GM12878 (cell line): ENCODE data around the gene MPC1. TPM values are rescaled to one million over a fixed set of nuclear protein-coding genes. Genes with fewer than 3 reads are reported as not detected.

Experiments used
- ATAC-seq: fragments of 200-7000 bp; cut with Tn5 transposase; 3 replicates; pipeline ENCODE4 v1.9.1; 2020; ENCODE audit warnings: mild to moderate bottlenecking, moderate library complexity
- BruUV-seq: library from RNA; stranded (reverse); fragments of 400-500 nt; replicated peaks from 2 replicates; lab custom pipeline; 2021; lab: Mats Ljungman, UMichigan
- CTCF ChIA-PET: fragments of 300-600 bp; sonication (Branson Sonifier 250); formaldehyde crosslinking; extraction: SDS; loops from one replicate; lab custom pipeline; 2021; ENCODE audit warnings: inconsistent platforms; lab: Yijun Ruan, JAX
- POLR2A ChIA-PET: fragments of 350-600 bp; formaldehyde crosslinking; extraction: SDS; loops from one replicate; lab custom pipeline; 2021; ENCODE audit warnings: inconsistent platforms; lab: Charles Lee
- RAD21 ChIA-PET: fragments of 300-600 bp; sonication (Branson Sonifier 250); formaldehyde crosslinking; loops from one replicate; lab custom pipeline; 2023; ENCODE audit warnings: antibody characterized with exemption; ENCODE audit not compliant: unreplicated experiment; lab: Charles Lee
- SMC1A ChIA-PET: fragments of 300-600 bp; sonication (Branson Sonifier 250); formaldehyde crosslinking; loops from one replicate; lab custom pipeline; 2023; ENCODE audit not compliant: unreplicated experiment, uncharacterized antibody; lab: Charles Lee
- DNase-seq: peaks from one replicate; pipeline ENCODE4 v3.0.0-alpha.2; 2011; ENCODE audit warnings: low read depth, low spot score
- FAIRE-seq: peaks from 3 replicates; lab custom pipeline; 2011; peaks lifted over from hg19 to GRCh38; lab: Jason Lieb, UNC
- H2AFZ ChIP-seq: 2 replicates; pipeline ENCODE4 v1.6.0; 2011; ENCODE audit warnings: low read depth, low read length, control low read depth; ENCODE audit not compliant: control insufficient read depth
- H3K27ac ChIP-seq: 2 replicates; pipeline ENCODE4 v1.5.1; 2011; ENCODE audit warnings: control low read depth; ENCODE audit not compliant: control insufficient read depth, insufficient read depth
- H3K27me3 ChIP-seq, 2 experiments: replicated peaks in 1 of 2; 2 replicates each; pipeline versions ENCODE4 v1.6.0 to v1.6.1; 2011; ENCODE audit warnings: low read length in 1 of 2; ENCODE audit not compliant: control insufficient read depth in 2 of 2, insufficient read depth in 2 of 2
- H3K36me3 ChIP-seq, 2 experiments: 2 replicates each; pipeline ENCODE4 v1.5.1; 2011; ENCODE audit warnings: low read length in 1 of 2; ENCODE audit not compliant: control insufficient read depth in 2 of 2, insufficient read depth in 2 of 2
- H3K4me1 ChIP-seq: 2 replicates; pipeline ENCODE4 v1.6.1; 2011; ENCODE audit warnings: mild to moderate bottlenecking, low read length, moderate library complexity, mixed read lengths; ENCODE audit not compliant: control insufficient read depth, insufficient read depth
- H3K4me2 ChIP-seq: 2 replicates; pipeline ENCODE4 v1.6.0; 2011; ENCODE audit warnings: control low read depth; ENCODE audit not compliant: control insufficient read depth, insufficient read depth
- H3K4me3 ChIP-seq: fragments of 200-600 bp; sonication (generic); 2 replicates; pipeline ENCODE4 v1.5.1; 2016
- H3K79me2 ChIP-seq: 2 replicates; pipeline ENCODE4 v1.6.0; 2011; ENCODE audit warnings: low read length; ENCODE audit not compliant: control insufficient read depth, insufficient read depth
- H3K9ac ChIP-seq: 2 replicates; pipeline ENCODE4 v1.8.0; 2011; ENCODE audit warnings: low read length, control low read depth, mixed read lengths; ENCODE audit not compliant: control insufficient read depth, insufficient read depth
- H3K9me3 ChIP-seq: replicated peaks from 3 replicates; pipeline ENCODE4 v1.5.1; 2011; ENCODE audit warnings: mild to moderate bottlenecking, low read length; ENCODE audit not compliant: control insufficient read depth, insufficient read depth
- H4K20me1 ChIP-seq: 2 replicates; pipeline ENCODE4 v1.6.0; 2011; ENCODE audit not compliant: control insufficient read depth, insufficient read depth
- ATF3 ChIP-seq: IDR thresholded peaks from 2 replicates; pipeline ENCODE4 v1.6.1; 2011; ENCODE audit warnings: low read depth, mild to moderate bottlenecking, low read length, moderate library complexity, borderline replicate concordance; ENCODE audit errors: extremely low read depth
- CEBPB ChIP-seq, 2 experiments: fragments of 150-350 bp in 1 of 2; IDR thresholded peaks; 2 replicates each; pipeline ENCODE4 v1.6.1; 2012 to 2014; ENCODE audit warnings: low read depth in 2 of 2, low read length in 2 of 2, borderline replicate concordance in 1 of 2, inconsistent platforms in 1 of 2
- CHD2 ChIP-seq: IDR thresholded peaks from 2 replicates; pipeline ENCODE4 v1.6.1; 2011; ENCODE audit warnings: low read depth, low read length, improper control_type of control experiment, borderline replicate concordance
- CHD4 ChIP-seq: fragments of 200-600 bp; sonication (generic); IDR thresholded peaks from 2 replicates; pipeline ENCODE4 v1.6.1; 2016; ENCODE audit warnings: mild to moderate bottlenecking
- E4F1 ChIP-seq: fragments of 450-650 bp; IDR thresholded peaks from 2 replicates; pipeline ENCODE4 v1.6.1; 2018; ENCODE audit warnings: borderline replicate concordance, mild to moderate bottlenecking; ENCODE audit not compliant: partially characterized antibody
- FOXM1 ChIP-seq: IDR thresholded peaks from 2 replicates; pipeline ENCODE4 v1.6.1; 2012; ENCODE audit warnings: low read depth, mild to moderate bottlenecking, inconsistent platforms, low read length, moderate library complexity
- MTA2 ChIP-seq: fragments of 450-650 bp; IDR thresholded peaks from 2 replicates; pipeline ENCODE4 v1.6.1; 2016; ENCODE audit warnings: low read depth, mild to moderate bottlenecking, moderate library complexity
- NFYB ChIP-seq: IDR thresholded peaks from 2 replicates; pipeline ENCODE4 v1.6.1; 2011; ENCODE audit warnings: low read depth, mild to moderate bottlenecking, low read length, improper control_type of control experiment, moderate library complexity; ENCODE audit not compliant: insufficient read depth
- SMC3 ChIP-seq: IDR thresholded peaks from 2 replicates; pipeline ENCODE4 v1.6.1; 2011; ENCODE audit warnings: low read length, improper control_type of control experiment, borderline replicate concordance
- SUZ12 ChIP-seq: fragments of 200-600 bp; sonication (generic); IDR thresholded peaks from one replicate; pipeline ENCODE4 v1.6.1; 2018; ENCODE audit warnings: antibody characterized with exemption, mild to moderate bottlenecking; ENCODE audit not compliant: unreplicated experiment
- ZNF217 ChIP-seq: fragments of 450-650 bp; IDR thresholded peaks from 2 replicates; pipeline ENCODE4 v1.6.1; 2017; ENCODE audit warnings: antibody characterized with exemption, mild to moderate bottlenecking
- WGBS: methylation state at CpG from one replicate; pipeline ENCODE4 v1.1.6; 2016; ENCODE audit warnings: low lambda C conversion rate; ENCODE audit not compliant: insufficient replicate concordance, insufficient coverage; ENCODE audit errors: missing lambda C conversion rate; 5-methylcytosine and 5-hydroxymethylcytosine counted together
- in situ Hi-C: fragments of 300-500 bp; cut with MboI; formaldehyde crosslinking; loops from 9 replicates; pipeline ENCODE4 v1.14.3; 2018; ENCODE audit warnings: mixed read lengths
- intact Hi-C: fragments of 100-400 bp; cut with micrococcal nuclease; formaldehyde crosslinking; loops from one replicate; pipeline ENCODE4 v1.14.2; 2022; ENCODE audit not compliant: unreplicated experiment
- polyA plus RNA-seq, 11 experiments: library from polyadenylated mRNA; depleted of rRNA in 4 of 11; unstranded in 6 of 11; stranded (reverse) in 5 of 11; fragments of >200 nt; fragmentation: Nextera tagmentation in 4 of 11; fragmentation: Illumina TruSeq in 1 of 11; extraction: Ambion mirVana in 4 of 11; extraction: Trizol in 1 of 11; gene quantifications; 1 replicate in 1 of 11; 2 replicates in 10 of 11; pipeline versions ENCODE4 v1.2.1 to v1.2.3, GENCODE V29; 2011 to 2016; ENCODE audit warnings: inconsistent platforms in 2 of 11, missing spikeins in 2 of 11, low read depth in 1 of 11
- total RNA-seq, 4 experiments: library from RNA; depleted of rRNA in 3 of 4; stranded (reverse); fragments of >200 nt in 3 of 4; fragmentation: Illumina TruSeq in 1 of 4; extraction: Trizol in 1 of 4; gene quantifications; 2 replicates each; pipeline versions ENCODE4 v1.2.1 to v1.2.3, GENCODE V29; 2013 to 2021

MPC1 gene
- total and polyA plus RNA-seq, 10 of the 15 experiments (the other 5 are each of a cell fraction or from before 2014, with no cell fraction given) = 53.2 to 177 (median 78.8) TPM

GRCh38 chr6:166361077-166361429, 21.7 kb downstream of the MPC1 start:
- FAIRE-seq (no peak), ATAC-seq (no peak), DNase-seq (no peak)
- Histone ChIP-seq H3K79me2 (no peaks in the 10 kb centered on the region), H3K36me3 (peaks cover 2 to 12% of the 10 kb centered on the region in 2 experiments; a peak in 3 of 4 replicates), H3K9ac (no peak overlapping the region), H4K20me1 (no peaks in the 10 kb centered on the region), H3K27ac (no peak overlapping the region), H3K27me3 (no peaks in the 10 kb centered on the region), H3K4me1 (no peaks in the 10 kb centered on the region), H3K4me3 (no peak overlapping the region), H3K4me2 (no peak overlapping the region), H3K9me3 (no peaks in the 10 kb centered on the region; the same call in 2 of the 3 replicates), H2AFZ (no peak overlapping the region)
- TF ChIP-seq FOXM1 (no peak), CHD4 (no peak), ATF3 (no peak), NFYB (no peak), SMC3 (no peak), MTA2 (no peak), SUZ12 (no peak), E4F1 (no peak), CHD2 (no peak), ZNF217 (no peak), CEBPB (IDR thresholded peaks at IDR 0.05; ENCODE audit: borderline replicate concordance in 1 of 2, low read depth in 2 of 2, low read length in 2 of 2) (no peak)
- POLR2A ChIA-PET = interaction anchor here (1.6 kb wide), 1 partner anchor 11 kb away, joined by 4 read pairs; no protein-coding TSS in a partner anchor
- CTCF ChIA-PET = interaction anchor here (1.4 to 1.8 kb wide), 2 partner anchors 18 to 21 kb away, joined by 3 read pairs; no protein-coding TSS in a partner anchor
- RAD21 ChIA-PET = no interaction called here
- no TSS peak for BruUV-seq
- intact Hi-C loops = no loop called here
- 100% methylated on average over 3 of the region's 3 CpGs for WGBS
- in situ Hi-C loops = no loop called here
- SMC1A ChIA-PET = interaction anchor here (1.1 to 1.3 kb wide), 2 partner anchors 17 to 18 kb away, joined by 4 to 6 read pairs; no protein-coding TSS in a partner anchor
